ENCODE measurements around the gene ACTL8. TPM values are rescaled to one million over a fixed set of nuclear protein-coding genes. Genes with fewer than 3 reads are reported as not detected.

The ACTL8 gene
- total RNA-seq, 1 donor from 2014 or later, result not detected

GRCh38 chr1:17729248-17729647, 25.9 kb upstream of the ACTL8 start:
- no peak for DNase-seq (ENCODE audit: low spot score)
- TF ChIP-seq CTCF (IDR thresholded peaks at IDR 0.05), result no peak
- Mint-ChIP-seq H3K27ac (ENCODE audit: unreplicated experiment) (no peak overlapping the region), H3K4me3 (ENCODE audit: unreplicated experiment) (no peak overlapping the region), H3K9me3 (ENCODE audit: low read depth) (no peaks in the 10 kb centered on the region), H3K27me3 (ENCODE audit: low read depth) (peaks cover 18% of the 10 kb centered on the region), H3K4me1 (ENCODE audit: low read depth) (no peaks in the 10 kb centered on the region), H3K36me3 (ENCODE audit: low read depth) (no peaks in the 10 kb centered on the region)

- no peak for TF ChIP-seq CTCF (IDR thresholded peaks at IDR 0.05)
- no peaks in the 10 kb centered on the region for H3K9me3 Mint-ChIP-seq (ENCODE audit: low read depth)
- no peak for DNase-seq (ENCODE audit: low spot score)
- no peaks in the 10 kb centered on the region for H3K4me1 Mint-ChIP-seq (ENCODE audit: low read depth)
- peaks cover 18% of the 10 kb centered on the region for H3K27me3 Mint-ChIP-seq (ENCODE audit: low read depth)
- no peak overlapping the region for H3K27ac Mint-ChIP-seq (ENCODE audit: unreplicated experiment)
- H3K4me3 Mint-ChIP-seq (ENCODE audit: unreplicated experiment), result no peak overlapping the region
- H3K36me3 Mint-ChIP-seq (ENCODE audit: low read depth), result no peaks in the 10 kb centered on the region
These were observed 25.2 kb upstream of the ACTL8 start for GRCh38 chr1:17729909-17730308.

GRCh38 chr1:17731460-17731859, 23.7 kb upstream of the ACTL8 start:
- no peak for TF ChIP-seq CTCF (IDR thresholded peaks at IDR 0.05)
- H3K27ac Mint-ChIP-seq (ENCODE audit: unreplicated experiment), result no peak overlapping the region
- DNase-seq (ENCODE audit: low spot score), result no peak
- H3K4me3 Mint-ChIP-seq (ENCODE audit: unreplicated experiment), result no peak overlapping the region
- H3K4me1 Mint-ChIP-seq (ENCODE audit: low read depth), result no peaks in the 10 kb centered on the region
- H3K27me3 Mint-ChIP-seq (ENCODE audit: low read depth), result peaks cover 10% of the 10 kb centered on the region
- H3K9me3 Mint-ChIP-seq (ENCODE audit: low read depth), result no peaks in the 10 kb centered on the region
- H3K36me3 Mint-ChIP-seq (ENCODE audit: low read depth), result no peaks in the 10 kb centered on the region

GRCh38 chr1:17732475-17732874, 22.7 kb upstream of the ACTL8 start:
- peaks cover 9% of the 10 kb centered on the region for H3K27me3 Mint-ChIP-seq (ENCODE audit: low read depth)
- H3K9me3 Mint-ChIP-seq (ENCODE audit: low read depth), result no peaks in the 10 kb centered on the region
- H3K4me1 Mint-ChIP-seq (ENCODE audit: low read depth), result no peaks in the 10 kb centered on the region
- H3K4me3 Mint-ChIP-seq (ENCODE audit: unreplicated experiment), result no peak overlapping the region
- no peak for TF ChIP-seq CTCF (IDR thresholded peaks at IDR 0.05)
- no peaks in the 10 kb centered on the region for H3K36me3 Mint-ChIP-seq (ENCODE audit: low read depth)
- H3K27ac Mint-ChIP-seq (ENCODE audit: unreplicated experiment), result no peak overlapping the region
- DNase-seq (ENCODE audit: low spot score), result no peak

- H3K27ac Mint-ChIP-seq (ENCODE audit: unreplicated experiment), result no peak overlapping the region
These were observed 21.5 kb upstream of the ACTL8 start for GRCh38 chr1:17733661-17734060.

More at GRCh38 chr1:17733661-17734060, 21.5 kb upstream of the ACTL8 start:
- no peaks in the 10 kb centered on the region for H3K4me1 Mint-ChIP-seq (ENCODE audit: low read depth)
- H3K4me3 Mint-ChIP-seq (ENCODE audit: unreplicated experiment), result no peak overlapping the region
- TF ChIP-seq CTCF (IDR thresholded peaks at IDR 0.05), result no peak
- no peaks in the 10 kb centered on the region for H3K9me3 Mint-ChIP-seq (ENCODE audit: low read depth)
- no peak for DNase-seq (ENCODE audit: low spot score)
- peaks cover 14% of the 10 kb centered on the region for H3K27me3 Mint-ChIP-seq (ENCODE audit: low read depth)
- no peaks in the 10 kb centered on the region for H3K36me3 Mint-ChIP-seq (ENCODE audit: low read depth)
